NCI-H748 (cell line): ENCODE data around the gene IQCN.
"Not testable (repeated sequence)": the region's sequence is repeated elsewhere in the genome, so short reads cannot be mapped to it uniquely, and the experiment has no call there.

Experiments used
- DNase-seq: peaks from one replicate; lab custom pipeline; 2025; ENCODE audit not compliant: unreplicated experiment; lab: John Stamatoyannopoulos, UW

IQCN gene

GRCh38 chr19:18218159-18218558 is 56.1 kb downstream of the IQCN start:
- DNase-seq, result no peak

GRCh38 chr19:18216789-18217188 is 57.5 kb downstream of the IQCN start:
- no peak for DNase-seq

GRCh38 chr19:18214779-18215433 is 59.3 kb downstream of the IQCN start:
- DNase-seq, result no peak

- DNase-seq, result no peak
Observed at GRCh38 chr19:18211683-18212082, 62.6 kb downstream of the IQCN start.

GRCh38 chr19:18209912-18210311 is 64.3 kb downstream of the IQCN start:
- DNase-seq, result not testable (repeated sequence)

GRCh38 chr19:18208098-18208951 is 65.9 kb downstream of the IQCN start:
- DNase-seq, result peak; percentile 30
